Ovary (tissue), 3 donors: ENCODE results near the gene SRGAP3.

Experiments
- CTCF ChIP-seq, 3 donors: fragments of 450-650 bp in 2 of 3; fragments of 200-600 bp in 1 of 3; IDR thresholded peaks; one replicate each; pipeline versions ENCODE4 v1.5.1 to v1.8.0; 2016 to 2022; ENCODE audit warnings: antibody characterized with exemption in 3 of 3, mild to moderate bottlenecking in 1 of 3
- POLR2A ChIP-seq: fragments of 450-650 bp; IDR thresholded peaks from one replicate; pipeline ENCODE4 v1.6.1; 2017; ENCODE audit warnings: antibody characterized with exemption, mild to moderate bottlenecking, moderate library complexity
- donor health status: DM: no; HTN: no; CAD: no.

GRCh38 chr3:9158865-9159630 lies 90.4 kb downstream of the SRGAP3 start:
- TF ChIP-seq POLR2A (no peak), CTCF (IDR thresholded peaks at IDR 0.05) (no peak)
